NCI-H1694 (cell line): ENCODE measurements around the gene SUPT6H.

Source experiments
- DNase-seq: peaks from one replicate; lab custom pipeline; 2025; lab: John Stamatoyannopoulos, UW

Gene SUPT6H

DNA sequence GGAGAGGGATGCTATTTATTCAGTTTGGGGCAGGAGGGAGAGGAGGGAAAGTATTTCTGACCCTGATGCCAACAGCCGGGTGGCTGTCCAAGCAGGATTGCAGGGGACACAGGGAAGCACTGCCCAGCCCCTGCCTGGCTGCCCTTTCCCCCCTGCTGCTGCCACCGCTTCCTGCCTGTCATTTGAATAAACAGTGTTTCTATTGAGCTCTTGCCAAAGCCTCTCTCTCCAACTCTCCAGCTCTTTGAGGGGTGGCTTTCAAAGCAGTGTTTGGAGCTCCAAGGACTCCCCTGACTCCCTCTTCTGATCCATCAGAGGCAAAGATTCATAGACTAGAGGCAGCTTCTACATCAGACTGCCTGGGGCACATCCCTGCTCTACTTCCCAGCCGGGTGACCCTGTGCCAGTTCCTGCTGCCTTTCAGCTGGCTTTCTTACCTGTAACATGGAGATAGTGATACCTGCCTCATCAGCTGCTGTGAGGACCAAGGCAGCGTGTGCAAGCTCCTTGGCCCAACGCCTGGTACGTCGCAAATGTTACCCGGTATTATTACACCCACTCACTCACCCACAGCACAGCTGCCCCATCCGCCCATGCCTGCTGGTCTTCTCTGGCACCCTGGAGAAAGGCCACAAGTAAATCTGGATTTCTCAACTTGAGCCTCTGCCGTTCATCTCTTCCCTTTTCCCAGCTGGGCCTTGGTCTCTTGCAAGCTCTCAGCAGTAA lies 40.2 kb downstream of the SUPT6H start:
- DNase-seq: no peak

GRCh38 chr17:28702752-28703150 lies 40.7 kb downstream of the SUPT6H start:
- no peak for DNase-seq

GRCh38 chr17:28703552-28704218 lies 41.7 kb downstream of the SUPT6H start:
- DNase-seq: no peak

DNA sequence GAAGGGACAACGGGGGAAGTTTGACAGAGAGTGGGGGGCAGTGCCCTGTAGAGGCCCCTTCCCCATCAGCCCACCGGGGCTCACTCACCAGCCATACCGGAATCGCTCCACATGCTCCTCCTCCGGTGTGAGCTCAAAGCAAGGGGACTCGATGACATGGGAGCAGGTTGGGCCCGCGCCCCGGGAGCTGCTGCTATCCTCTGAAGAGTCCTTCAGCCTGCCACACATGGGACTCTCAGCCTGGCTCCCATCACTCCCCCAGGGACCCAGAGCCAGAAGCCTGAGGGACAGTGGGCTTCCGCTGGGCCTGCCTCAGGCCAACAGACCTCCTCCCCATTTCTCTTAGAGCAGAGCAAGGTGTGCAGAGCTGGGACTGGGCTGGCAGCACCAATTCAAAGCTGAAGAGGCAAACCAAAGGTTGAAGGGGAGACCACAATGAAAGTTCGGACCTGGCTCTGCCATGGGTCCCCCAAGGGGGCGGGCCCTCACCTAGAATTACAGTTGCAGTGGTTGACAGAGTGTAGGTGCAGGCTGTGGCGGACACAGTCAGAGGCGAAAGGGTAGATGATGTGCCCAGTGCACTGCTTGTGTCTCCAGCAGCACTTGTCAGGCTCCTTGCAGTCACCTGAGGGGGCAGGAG lies 42.3 kb downstream of the SUPT6H start:
- DNase-seq: no peak

DNA sequence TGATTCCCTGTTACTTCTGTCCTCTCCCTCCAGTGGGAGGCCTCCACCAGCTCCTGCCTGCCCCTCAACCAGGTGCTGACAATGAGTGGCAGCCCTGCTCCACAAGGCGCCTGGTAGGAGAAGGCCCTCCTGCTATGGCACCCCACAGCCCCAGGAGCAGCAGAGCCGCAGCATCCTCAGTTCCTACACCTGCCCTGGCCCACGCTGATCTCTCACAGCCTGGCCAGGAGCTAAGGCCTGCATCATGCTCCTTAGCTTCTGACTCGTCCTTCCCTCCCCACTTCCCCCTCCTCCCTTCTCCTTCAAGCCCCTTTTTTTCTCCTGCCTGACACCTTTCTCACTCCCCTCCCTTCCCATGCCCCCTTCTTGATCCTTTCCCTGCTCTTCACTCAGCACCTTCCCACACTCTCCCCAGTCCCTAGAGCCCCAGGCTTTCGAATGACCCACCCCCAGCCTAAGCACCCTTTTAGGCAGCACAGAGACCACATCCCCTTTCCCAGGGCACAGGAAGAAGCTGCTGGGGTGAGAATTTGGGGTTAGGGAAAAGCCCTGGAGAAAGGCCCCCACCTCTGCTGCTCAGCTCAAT lies 43.2 kb downstream of the SUPT6H start:
- DNase-seq: no peak

GRCh38 chr17:28705728-28706334 lies 43.8 kb downstream of the SUPT6H start:
- no peak for DNase-seq

- DNase-seq: no peak
These were observed 44.7 kb downstream of the SUPT6H start for GRCh38 chr17:28706471-28707338.

GRCh38 chr17:28707339-28707720 lies 45.3 kb downstream of the SUPT6H start:
- no peak for DNase-seq

GRCh38 chr17:28710861-28711722 lies 49.1 kb downstream of the SUPT6H start:
- peak; percentile 85 for DNase-seq

DNA sequence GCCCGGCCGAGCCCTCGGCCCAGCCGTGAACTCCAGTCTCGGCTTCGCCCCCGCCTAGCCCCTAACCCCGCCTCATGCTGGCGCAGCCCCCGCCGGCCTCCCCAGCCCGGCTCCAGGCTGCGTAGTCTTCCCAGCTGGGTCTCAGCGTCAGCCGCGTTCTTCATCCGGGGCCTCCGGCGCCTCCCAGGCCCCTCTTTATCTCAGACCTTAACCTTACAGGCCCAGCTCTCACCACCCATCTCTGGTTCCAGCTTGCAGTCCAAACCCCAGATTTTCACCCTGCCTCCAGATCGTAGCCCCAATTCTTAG lies 49.7 kb downstream of the SUPT6H start, which contains the start of gene PROCA1:
PROCA1 (minus strand) TSS at position 166 of the 309 bp plus-strand sequence. CDS start 228 bp downstream, outside the sequence.
- no peak for DNase-seq

DNA sequence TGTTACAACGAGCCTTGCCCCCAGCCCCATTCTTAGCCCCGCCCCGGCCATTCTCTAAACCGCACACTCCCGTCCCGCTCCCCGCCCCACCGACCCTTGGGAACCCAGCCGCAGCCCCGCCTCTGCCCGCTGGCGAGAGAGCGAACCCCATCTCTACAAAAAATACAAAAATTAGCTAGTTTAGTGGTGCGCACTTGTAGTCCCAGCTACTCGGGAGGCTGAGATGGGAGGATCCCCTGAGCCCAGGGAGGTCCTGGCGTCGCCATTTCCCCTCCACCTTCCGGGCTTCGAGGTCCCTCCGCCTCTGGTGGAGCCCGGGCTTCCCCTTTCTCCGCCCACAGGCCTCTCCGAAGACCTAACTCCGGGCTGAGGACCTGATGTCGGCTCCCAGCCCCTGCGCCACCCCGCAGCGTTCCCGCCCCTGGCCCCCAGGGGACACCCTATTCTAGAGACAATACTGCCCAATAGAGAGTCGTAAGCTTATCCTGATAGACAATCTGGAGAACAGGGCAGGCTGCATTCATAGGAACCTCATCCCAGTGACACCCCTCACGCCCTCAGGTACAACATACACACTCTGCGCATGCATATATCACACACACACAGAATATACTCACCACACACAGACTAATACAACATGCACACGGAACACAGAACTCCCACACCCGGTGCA lies 50.2 kb downstream of the SUPT6H start:
- DNase-seq: no peak

DNA sequence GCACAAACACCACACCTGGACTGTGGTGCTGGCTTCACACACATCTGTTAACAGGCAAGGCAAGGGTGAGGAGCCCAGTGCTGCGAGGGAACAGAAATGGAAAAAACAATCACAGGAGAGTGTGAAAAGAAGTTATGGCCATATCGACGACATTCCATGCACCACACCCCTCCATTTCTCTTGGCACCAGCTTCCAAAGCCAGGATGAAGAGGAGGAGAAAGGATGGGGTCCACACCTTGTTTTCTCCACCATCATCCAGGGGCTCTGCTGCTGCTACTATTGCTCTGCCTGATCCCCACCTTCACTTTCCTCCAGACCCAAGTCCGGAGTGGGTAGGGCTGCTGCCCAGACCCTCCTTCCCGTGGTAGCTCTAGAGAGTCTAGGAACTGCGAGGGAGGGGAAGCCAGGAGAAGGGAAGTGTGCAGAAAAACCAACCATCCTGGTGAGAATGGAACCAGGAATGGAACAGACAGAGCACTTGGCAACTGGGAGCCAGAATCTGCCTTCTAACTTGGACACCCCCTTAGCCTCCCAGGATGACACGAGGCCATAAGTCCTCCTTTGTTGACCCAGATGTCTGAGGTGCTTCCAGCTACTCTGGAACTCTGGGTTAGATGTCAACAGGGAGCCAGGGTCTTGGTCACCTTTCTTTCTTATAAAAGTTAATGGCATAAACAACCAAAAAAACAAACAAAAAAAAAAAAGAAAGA lies 50.9 kb downstream of the SUPT6H start:
- DNase-seq: no peak

GRCh38 chr17:28714281-28714680 lies 52.3 kb downstream of the SUPT6H start:
- no peak for DNase-seq

DNA sequence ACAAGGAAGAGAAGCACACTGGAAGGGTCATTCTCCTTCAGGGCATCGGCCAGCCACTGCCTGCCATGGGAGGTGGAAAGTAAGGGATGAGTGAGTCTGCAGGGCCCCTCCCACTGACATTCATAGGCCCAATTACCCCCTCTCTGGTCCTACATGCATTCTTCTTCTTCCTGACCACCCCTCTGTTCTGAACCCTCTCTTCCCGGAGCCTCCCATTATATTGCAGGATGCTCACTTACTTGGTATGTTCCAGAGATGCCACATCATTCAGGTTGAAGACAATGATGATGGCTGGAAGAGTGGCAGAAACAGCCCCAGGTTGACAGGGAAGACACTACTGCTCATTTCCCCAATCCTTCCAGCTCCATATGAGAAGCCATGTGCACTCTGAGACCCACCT lies 53.2 kb downstream of the SUPT6H start:
- DNase-seq: no peak

GRCh38 chr17:28716740-28717577 lies 55.0 kb downstream of the SUPT6H start:
- DNase-seq: no peak

DNA sequence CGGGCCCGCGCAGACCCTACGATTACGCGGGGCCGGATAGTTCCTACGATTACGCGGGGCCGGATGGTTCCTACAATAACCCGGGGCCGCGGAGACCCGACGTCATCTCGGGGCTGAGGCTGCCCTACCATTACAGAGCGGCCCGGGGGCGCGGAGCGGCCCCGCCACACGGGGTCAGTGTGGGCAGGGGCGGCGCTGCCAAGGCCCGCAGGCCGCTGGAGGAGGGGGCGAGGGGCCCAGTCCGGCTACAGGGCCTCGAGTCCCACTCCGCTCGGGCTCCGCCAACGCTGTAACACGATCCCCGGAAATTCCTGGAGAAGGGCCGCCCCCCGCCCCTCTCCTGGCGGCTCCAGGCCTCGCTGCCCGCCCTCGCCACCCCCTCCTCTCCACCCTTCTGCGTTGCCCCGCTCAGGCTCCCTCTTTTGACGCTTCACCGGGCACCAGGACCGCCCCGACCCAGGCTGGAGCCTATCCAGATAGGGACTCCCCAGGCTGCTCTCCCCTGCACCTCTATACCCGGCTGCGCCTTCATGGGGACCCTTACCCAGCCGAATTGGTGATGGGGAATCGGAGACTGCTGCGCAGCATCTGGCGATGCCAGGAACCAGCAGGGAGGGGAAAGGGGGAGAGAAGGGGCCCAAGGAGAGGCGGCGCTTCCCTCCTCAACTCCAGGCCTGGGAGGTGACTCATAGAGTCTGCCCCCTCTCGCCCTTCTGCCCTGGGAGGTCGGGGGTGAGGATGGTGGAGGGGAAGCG lies 55.8 kb downstream of the SUPT6H start, which contains the start of gene RAB34:
RAB34 (minus strand) TSS at position 291 of the 755 bp plus-strand sequence. CDS start 602 bp downstream, outside the sequence.
- DNase-seq: peak; percentile 87

DNA sequence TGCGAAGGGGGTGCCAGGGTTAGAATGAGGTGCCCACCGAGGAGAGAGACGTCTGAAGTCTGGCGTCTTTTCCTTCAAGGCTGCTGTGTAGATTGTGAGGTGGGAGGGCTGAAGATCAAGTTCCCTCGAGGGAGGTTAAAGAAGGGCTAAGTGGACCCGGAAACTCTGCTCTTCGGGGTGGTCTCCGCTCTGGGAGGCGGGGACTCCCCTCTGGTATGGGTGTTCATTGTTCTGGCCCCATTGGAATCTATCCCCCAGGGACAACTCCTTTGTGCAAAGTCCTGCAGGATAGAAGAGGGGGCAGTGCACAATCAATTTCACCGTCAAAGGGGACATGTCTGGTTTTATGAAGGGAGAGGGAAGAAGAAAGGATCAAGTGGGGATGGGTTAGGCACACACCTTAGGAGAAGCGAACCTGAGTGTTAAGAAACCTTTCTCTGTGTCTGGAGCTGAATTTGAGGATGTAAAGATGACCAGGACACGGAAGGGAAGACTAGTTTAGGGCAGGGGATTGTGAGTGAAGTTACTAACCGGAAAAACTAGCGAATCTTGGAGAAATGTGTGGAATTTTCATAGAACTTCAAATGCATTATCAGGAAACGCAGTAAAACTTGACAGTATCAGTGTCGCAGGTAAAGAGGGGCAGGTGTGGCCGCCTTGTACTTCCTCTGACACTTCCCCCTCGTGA lies 56.5 kb downstream of the SUPT6H start:
- no peak for DNase-seq
